NCI-H748 treated with DMSO at 0.1 percent for 48 hours (cell line): ENCODE data around the gene ST7.

Experiments used
- DNase-seq: peaks from one replicate; lab custom pipeline; 2025; lab: John Stamatoyannopoulos, UW

The ST7 gene

GRCh38 chr7:117154721-117155120 is 201.4 kb downstream of the ST7 start:
- no peak for DNase-seq

- DNase-seq, result no peak
Measured at GRCh38 chr7:117155694-117156093, 202.4 kb downstream of the ST7 start.

GRCh38 chr7:117157241-117158209 is 204.2 kb downstream of the ST7 start:
- no peak for DNase-seq

GRCh38 chr7:117158941-117159697 is 205.8 kb downstream of the ST7 start:
- no peak for DNase-seq

GRCh38 chr7:117163101-117163500 is 209.8 kb downstream of the ST7 start:
- DNase-seq, result no peak

- no peak for DNase-seq
Measured at GRCh38 chr7:117164620-117165019, 211.3 kb downstream of the ST7 start.

GRCh38 chr7:117165656-117166055 is 212.4 kb downstream of the ST7 start:
- DNase-seq, result no peak

GRCh38 chr7:117169907-117170306 is 216.6 kb downstream of the ST7 start:
- no peak for DNase-seq

GRCh38 chr7:117171106-117171505 is 217.8 kb downstream of the ST7 start:
- no peak for DNase-seq

- DNase-seq, result no peak
Measured at GRCh38 chr7:117172283-117172682, 219.0 kb downstream of the ST7 start.

- no peak for DNase-seq
Measured at GRCh38 chr7:117173035-117173770, 219.9 kb downstream of the ST7 start.

- DNase-seq, result no peak
Measured at GRCh38 chr7:117176206-117176605, 222.9 kb downstream of the ST7 start.

GRCh38 chr7:117178600-117178999 is 225.3 kb downstream of the ST7 start:
- no peak for DNase-seq

- DNase-seq, result no peak
Measured at GRCh38 chr7:117179701-117180100, 226.4 kb downstream of the ST7 start.

GRCh38 chr7:117183729-117184128 is 230.4 kb downstream of the ST7 start:
- DNase-seq, result no peak

GRCh38 chr7:117184367-117184766 is 231.1 kb downstream of the ST7 start:
- no peak for DNase-seq

- no peak for DNase-seq
Measured at GRCh38 chr7:117185124-117185523, 231.8 kb downstream of the ST7 start.

GRCh38 chr7:117186218-117187010 is 233.1 kb downstream of the ST7 start:
- DNase-seq, result no peak

GRCh38 chr7:117188376-117188775 is 235.1 kb downstream of the ST7 start:
- DNase-seq, result no peak

GRCh38 chr7:117188949-117189592 is 235.8 kb downstream of the ST7 start:
- DNase-seq, result no peak

GRCh38 chr7:117190104-117190503 is 236.8 kb downstream of the ST7 start:
- DNase-seq, result no peak
